ENCODE results near the gene MS4A10.
A peak's percentile ranks its signal among the peaks of the same experiment; 100 is the strongest.
"Not testable (repeated sequence)": the region's sequence is repeated elsewhere in the genome, so short reads cannot be mapped to it uniquely, and the experiment has no call there.

Gene MS4A10

GRCh38 chr11:60785136-60785535 is at the start of gene MS4A10:
TSS of gene MS4A10 (plus strand) at chr11:60785333. CDS start at chr11:60790336, 5,003 bp downstream.
- DNase-seq (ENCODE audit: low read depth), result no peak

- DNase-seq (ENCODE audit: low read depth), result no peak
Observed at GRCh38 chr11:60739114-60739513, 46.0 kb upstream of the MS4A10 start.

- DNase-seq (ENCODE audit: low read depth), result no peak
Observed at GRCh38 chr11:60740573-60740972, 44.6 kb upstream of the MS4A10 start.

GRCh38 chr11:60741421-60741820 is 43.7 kb upstream of the MS4A10 start:
- no peak for DNase-seq (ENCODE audit: low read depth)

GRCh38 chr11:60743058-60743457 is 42.1 kb upstream of the MS4A10 start:
- DNase-seq (ENCODE audit: low read depth), result no peak

- no peak for DNase-seq (ENCODE audit: low read depth)
Observed at GRCh38 chr11:60744114-60744513, 41.0 kb upstream of the MS4A10 start.

- no peak for DNase-seq (ENCODE audit: low read depth)
Observed at GRCh38 chr11:60747359-60747873, 37.7 kb upstream of the MS4A10 start.

GRCh38 chr11:60748225-60748624 is 36.9 kb upstream of the MS4A10 start:
- no peak for DNase-seq (ENCODE audit: low read depth)

GRCh38 chr11:60748821-60749220 is 36.3 kb upstream of the MS4A10 start:
- DNase-seq (ENCODE audit: low read depth), result no peak

- DNase-seq (ENCODE audit: low read depth), result no peak
Observed at GRCh38 chr11:60750911-60751310, 34.2 kb upstream of the MS4A10 start.

GRCh38 chr11:60753309-60753708 is 31.8 kb upstream of the MS4A10 start:
- DNase-seq (ENCODE audit: low read depth), result no peak

GRCh38 chr11:60754887-60755286 is 30.2 kb upstream of the MS4A10 start:
- no peak for DNase-seq (ENCODE audit: low read depth)

GRCh38 chr11:60756307-60757032 is 28.7 kb upstream of the MS4A10 start, which contains the start of gene MS4A15:
TSS of gene MS4A15 (plus strand) at chr11:60756867. CDS start at chr11:60763734, 6,867 bp downstream.
- DNase-seq (ENCODE audit: low read depth), result peak; percentile 48

- DNase-seq (ENCODE audit: low read depth), result no peak
Observed at GRCh38 chr11:60757231-60757800, 27.8 kb upstream of the MS4A10 start.

GRCh38 chr11:60758671-60759070 is 26.5 kb upstream of the MS4A10 start:
- not testable (repeated sequence) for DNase-seq (ENCODE audit: low read depth)

- not testable (repeated sequence) for DNase-seq (ENCODE audit: low read depth)
Observed at GRCh38 chr11:60759438-60760225, 25.5 kb upstream of the MS4A10 start.

GRCh38 chr11:60761436-60762190 is 23.5 kb upstream of the MS4A10 start:
- DNase-seq (ENCODE audit: low read depth), result no peak

- peak; percentile 40 for DNase-seq (ENCODE audit: low read depth)
Observed at GRCh38 chr11:60762851-60763691, 22.1 kb upstream of the MS4A10 start.

GRCh38 chr11:60763692-60764369 is 21.3 kb upstream of the MS4A10 start:
- no peak for DNase-seq (ENCODE audit: low read depth)

GRCh38 chr11:60764879-60765278 is 20.3 kb upstream of the MS4A10 start:
- no peak for DNase-seq (ENCODE audit: low read depth)
